Cardiac muscle cell (in vitro differentiated cells and primary cell): Measurements from ENCODE around the gene CFAP97. TPM values are rescaled to one million over a fixed set of nuclear protein-coding genes. Genes with fewer than 3 reads are reported as not detected.

ENCODE experiments used
- DNase-seq, 2 donors: peaks; one replicate each; pipeline versions ENCODE4 v3.0.0 to v3.0.0-alpha.2; 2010 to 2017; ENCODE audit warnings: low read depth in 1 of 2, low spot score in 1 of 2
- H3K27ac ChIP-seq: fragments of 200-600 bp; sonication (generic); 2 replicates; pipeline ENCODE4 v1.5.1; 2016
- H3K27me3 ChIP-seq: fragments of 200-600 bp; sonication (generic); 2 replicates; pipeline ENCODE4 v1.6.0; 2016; ENCODE audit warnings: control low read depth
- H3K36me3 ChIP-seq: fragments of 200-600 bp; sonication (generic); 2 replicates; pipeline ENCODE4 v1.5.1; 2016; ENCODE audit warnings: control low read depth
- H3K4me1 ChIP-seq: fragments of 200-600 bp; sonication (generic); 2 replicates; pipeline ENCODE4 v1.8.1; 2017; ENCODE audit warnings: low read depth, mild to moderate bottlenecking, mixed run types
- H3K4me3 ChIP-seq: fragments of 200-600 bp; sonication (generic); 2 replicates; pipeline ENCODE4 v1.5.1; 2016; ENCODE audit warnings: mild to moderate bottlenecking
- H3K9me3 ChIP-seq: fragments of 200-600 bp; sonication (generic); 2 replicates; pipeline ENCODE4 v1.5.1; 2017; ENCODE audit warnings: low read depth, mild to moderate bottlenecking, control low read depth
- CTCF ChIP-seq: IDR thresholded peaks from 2 replicates; pipeline ENCODE4 v1.5.1; 2012; ENCODE audit warnings: low read depth, mild to moderate bottlenecking, low read length
- polyA plus RNA-seq: library from polyadenylated mRNA; unstranded; fragments of >200 nt; fragmentation: Nextera tagmentation; extraction: Ambion mirVana; gene quantifications from 2 replicates; pipeline ENCODE4 v1.2.1, GENCODE V29; 2016
- total RNA-seq: library from RNA; depleted of rRNA; stranded (reverse); fragments of >200 nt; gene quantifications from 2 replicates; pipeline ENCODE4 v1.2.3, GENCODE V29; 2016

CFAP97 gene
- total and polyA plus RNA-seq, 2 experiments from 2014 or later: 22.2 to 23.9 TPM

DNA sequence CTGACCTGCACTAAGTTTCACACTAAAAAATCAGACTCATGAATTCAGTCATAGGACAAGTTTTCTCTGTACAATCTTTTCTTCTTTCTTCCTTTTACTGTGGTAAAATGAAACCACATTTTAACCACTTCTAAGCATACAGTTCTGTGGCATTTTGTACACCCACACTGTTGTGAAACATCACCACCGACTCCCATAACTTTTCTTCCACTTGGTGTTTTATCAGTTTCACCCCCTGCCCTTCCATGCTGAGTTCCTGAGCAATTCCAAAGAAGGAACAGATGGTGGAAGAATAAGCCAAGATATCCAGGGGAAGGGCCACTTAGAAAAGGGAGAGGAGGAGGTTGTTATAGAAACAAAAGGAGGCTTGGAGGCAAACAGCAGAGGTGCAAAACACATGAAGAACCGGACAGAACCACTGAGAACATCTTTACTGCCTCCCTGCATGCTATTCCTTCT, 38.2 kb downstream of the CFAP97 start:
- H3K9me3 ChIP-seq: no peaks in the 10 kb centered on the region
- DNase-seq: peak in 1 of 2 donors; percentile 95
- H3K36me3 ChIP-seq: peaks cover 14% of the 10 kb centered on the region
- H3K4me1 ChIP-seq: peaks cover 11% of the 10 kb centered on the region
- no peaks in the 10 kb centered on the region for H3K27me3 ChIP-seq
- no peak for TF ChIP-seq CTCF
- peak overlapping the region; percentile 13 for H3K27ac ChIP-seq
- H3K4me3 ChIP-seq: no peak overlapping the region

- TF ChIP-seq CTCF: no peak
- H3K4me1 ChIP-seq: peaks cover 2% of the 10 kb centered on the region
- no peaks in the 10 kb centered on the region for H3K9me3 ChIP-seq
- DNase-seq: no peak
- H3K27ac ChIP-seq: peak overlapping the region; percentile 11
- H3K27me3 ChIP-seq: no peaks in the 10 kb centered on the region
- no peak overlapping the region for H3K4me3 ChIP-seq
- peaks cover 13% of the 10 kb centered on the region for H3K36me3 ChIP-seq
Observed at GRCh38 chr4:185151296-185151695, 52.5 kb downstream of the CFAP97 start.

GRCh38 chr4:185149392-185149791, 54.4 kb downstream of the CFAP97 start:
- H3K9me3 ChIP-seq: no peaks in the 10 kb centered on the region
- H3K27me3 ChIP-seq: no peaks in the 10 kb centered on the region
- DNase-seq: peak in 1 of 2 donors; percentile 55
- peaks cover 21% of the 10 kb centered on the region for H3K4me1 ChIP-seq
- no peak overlapping the region for H3K4me3 ChIP-seq
- H3K27ac ChIP-seq: peak overlapping the region; percentile 81
- peaks cover 19% of the 10 kb centered on the region for H3K36me3 ChIP-seq
- TF ChIP-seq CTCF: no peak

DNA sequence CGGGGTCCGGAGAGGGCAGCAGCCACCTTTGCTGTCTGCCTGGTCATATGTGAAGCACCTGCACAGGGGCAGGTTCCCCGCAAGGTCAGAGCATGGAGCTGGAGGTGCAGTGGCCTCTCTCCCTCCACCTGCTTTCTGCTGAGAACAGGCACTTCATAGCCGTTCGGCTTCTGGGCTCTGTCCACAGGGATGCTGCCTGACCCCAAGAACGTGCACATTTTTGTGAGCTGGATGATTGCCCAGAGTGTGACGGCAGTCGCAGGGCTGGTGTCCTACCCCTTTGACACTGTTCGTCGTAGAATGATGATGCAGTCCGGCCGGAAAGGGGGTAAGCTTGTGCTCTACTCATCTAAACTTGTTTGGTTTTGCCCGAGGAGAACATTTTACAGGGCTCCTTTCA, 58.2 kb downstream of the CFAP97 start:
- Histone ChIP-seq H3K4me3 (peak overlapping the region; percentile 92), H3K36me3 (peaks cover 19% of the 10 kb centered on the region), H3K9me3 (no peaks in the 10 kb centered on the region), H3K27me3 (no peaks in the 10 kb centered on the region), H3K4me1 (peaks cover 38% of the 10 kb centered on the region), H3K27ac (peak overlapping the region; percentile 22)
- TF ChIP-seq CTCF: no peak
- peak; percentile 14 to 15 for DNase-seq

- H3K27me3 ChIP-seq: no peaks in the 10 kb centered on the region
- peak overlapping the region; percentile 100 for H3K27ac ChIP-seq
- no peak for DNase-seq
- H3K9me3 ChIP-seq: no peaks in the 10 kb centered on the region
- peaks cover 19% of the 10 kb centered on the region for H3K36me3 ChIP-seq
- H3K4me3 ChIP-seq: peak overlapping the region; percentile 92
- H3K4me1 ChIP-seq: peaks cover 38% of the 10 kb centered on the region
- TF ChIP-seq CTCF: no peak
Observed at GRCh38 chr4:185144601-185145240, 59.1 kb downstream of the CFAP97 start.
